GM18505 (cell line): ENCODE results near the gene GPR89B.
"Not testable (repeated sequence)": the region's sequence is repeated elsewhere in the genome, so short reads cannot be mapped to it uniquely, and the experiment has no call there.

Experiments used
- ATAC-seq: cut with Tn5 transposase; IDR thresholded peaks from one replicate; pipeline ENCODE4 v1.9.1; 2021; ENCODE audit not compliant: unreplicated experiment
- POLR2A ChIP-seq: IDR thresholded peaks from 4 replicates; pipeline ENCODE4 v1.6.1; 2011; ENCODE audit warnings: borderline replicate concordance; ENCODE audit not compliant: insufficient read depth, insufficient read length; ENCODE audit errors: extremely low read depth

The GPR89B gene

DNA sequence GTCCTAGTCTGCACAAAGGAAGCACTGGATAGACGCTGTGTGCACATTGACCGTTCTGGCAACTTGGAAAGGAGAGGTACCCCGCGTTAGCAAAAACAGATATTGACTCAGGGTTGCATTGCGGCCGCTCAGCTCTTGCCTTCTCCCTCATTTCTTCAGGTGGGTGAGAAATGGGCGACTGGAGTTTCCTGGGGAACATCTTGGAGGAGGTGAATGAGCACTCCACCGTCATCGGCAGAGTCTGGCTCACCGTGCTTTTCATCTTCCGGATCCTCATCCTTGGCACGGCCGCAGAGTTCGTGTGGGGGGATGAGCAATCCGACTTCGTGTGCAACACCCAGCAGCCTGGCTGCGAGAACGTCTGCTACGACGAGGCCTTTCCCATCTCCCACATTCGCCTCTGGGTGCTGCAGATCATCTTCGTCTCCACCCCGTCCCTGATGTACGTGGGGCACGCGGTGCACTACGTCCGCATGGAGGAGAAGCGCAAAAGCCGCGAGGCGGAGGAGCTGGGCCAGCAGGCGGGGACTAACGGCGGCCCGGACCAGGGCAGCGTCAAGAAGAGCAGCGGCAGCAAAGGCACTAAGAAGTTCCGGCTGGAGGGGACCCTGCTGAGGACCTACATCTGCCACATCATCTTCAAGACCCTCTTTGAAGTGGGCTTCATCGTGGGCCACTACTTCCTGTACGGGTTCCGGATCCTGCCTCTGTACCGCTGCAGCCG, 20.3 kb upstream of the GPR89B start:
- TF ChIP-seq POLR2A: no peak
- ATAC-seq: no peak

GRCh38 chr1:147912553-147912952, 15.7 kb upstream of the GPR89B start:
- TF ChIP-seq POLR2A: no peak
- no peak for ATAC-seq

GRCh38 chr1:147913362-147913942, 14.8 kb upstream of the GPR89B start:
- no peak for ATAC-seq
- TF ChIP-seq POLR2A: no peak

DNA sequence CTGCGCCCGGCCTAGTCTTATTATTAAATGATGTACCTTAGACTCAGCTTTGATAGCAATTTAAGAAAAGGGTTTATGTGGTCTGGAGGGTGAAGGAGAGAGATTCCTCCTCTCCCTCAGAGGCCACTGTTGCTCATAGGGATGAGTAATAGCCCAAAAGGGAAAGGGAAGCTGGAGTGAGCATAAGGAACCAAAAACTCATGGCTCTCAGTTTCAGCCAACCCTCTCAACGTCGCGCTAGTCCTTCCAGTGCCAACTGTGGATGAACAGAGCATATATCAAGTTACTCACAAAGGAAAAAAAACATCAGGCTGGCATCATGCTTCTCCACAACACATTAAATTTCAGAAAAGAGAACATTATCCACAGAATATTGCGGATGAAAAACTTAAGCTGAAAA, 8.3 kb upstream of the GPR89B start:
- no peak for TF ChIP-seq POLR2A
- no peak for ATAC-seq

GRCh38 chr1:147924813-147925212, 3.4 kb upstream of the GPR89B start:
- ATAC-seq: no peak

GRCh38 chr1:147927215-147927614, 1.0 kb upstream of the GPR89B start:
- not testable (repeated sequence) for ATAC-seq

More at GRCh38 chr1:147924813-147925212, 3.4 kb upstream of the GPR89B start:
- TF ChIP-seq POLR2A: no peak

- not testable (repeated sequence) for ATAC-seq
These were observed 531 bp upstream of the GPR89B start for GRCh38 chr1:147927689-147928088.

- not testable (repeated sequence) for ATAC-seq
These were observed 2.9 kb downstream of the GPR89B start for GRCh38 chr1:147931137-147931536.

DNA sequence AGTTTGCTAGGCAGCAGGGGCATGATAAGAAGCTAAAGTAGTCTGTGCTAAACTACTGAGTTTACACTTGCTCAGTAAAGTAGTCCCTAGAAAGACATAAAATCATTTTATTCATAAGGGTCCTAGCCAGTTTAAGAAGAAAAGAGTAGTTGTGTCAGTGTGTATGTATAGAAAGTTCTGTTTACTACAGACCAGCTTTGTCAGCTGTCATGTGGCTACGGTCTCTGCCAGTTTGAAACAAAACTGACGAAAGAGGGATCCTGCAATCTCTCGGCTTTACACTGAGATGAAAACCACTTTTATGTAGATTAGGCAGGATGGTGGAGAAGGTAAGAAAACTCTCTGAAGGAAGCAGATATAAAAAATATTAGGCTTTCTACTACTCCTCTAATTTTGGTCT, 7.1 kb downstream of the GPR89B start:
- ATAC-seq: not testable (repeated sequence)

DNA sequence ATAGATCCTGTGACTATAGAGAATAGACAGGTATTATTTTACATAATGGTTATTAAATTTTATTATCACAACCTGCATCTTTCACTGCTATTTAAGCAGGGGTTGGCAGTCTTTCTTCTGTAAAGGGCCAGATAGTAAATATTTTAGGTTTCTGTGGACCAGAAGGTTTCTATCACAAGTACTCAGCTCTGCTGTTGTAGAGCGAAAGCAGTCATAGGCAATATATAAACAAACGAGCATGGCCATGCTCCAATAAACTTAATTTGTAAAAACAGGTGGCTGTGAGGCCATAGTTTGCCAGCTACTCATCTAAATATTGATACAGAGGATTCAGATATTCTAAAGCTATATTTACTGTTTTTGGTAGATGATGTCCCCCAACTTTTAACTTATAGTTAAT, 12.2 kb downstream of the GPR89B start:
- ATAC-seq: not testable (repeated sequence)

DNA sequence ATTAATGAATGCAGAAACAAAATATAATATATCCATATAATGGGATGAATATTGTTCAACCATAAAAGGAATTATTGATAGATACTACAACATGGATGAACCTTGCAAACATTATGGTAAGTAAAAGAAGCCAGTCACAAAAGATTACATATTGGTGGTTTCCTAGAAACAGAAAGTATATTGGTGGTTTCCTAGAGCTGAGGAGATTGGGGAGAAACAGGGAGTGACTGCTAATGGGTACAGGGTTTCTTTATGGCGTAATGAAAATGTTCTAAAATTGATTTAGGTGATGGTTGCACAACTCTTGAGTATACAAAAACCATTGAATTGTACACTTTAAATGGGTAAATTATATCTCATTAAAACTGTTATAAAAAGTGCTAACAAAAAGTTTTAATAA, 14.3 kb downstream of the GPR89B start:
- ATAC-seq: not testable (repeated sequence)

DNA sequence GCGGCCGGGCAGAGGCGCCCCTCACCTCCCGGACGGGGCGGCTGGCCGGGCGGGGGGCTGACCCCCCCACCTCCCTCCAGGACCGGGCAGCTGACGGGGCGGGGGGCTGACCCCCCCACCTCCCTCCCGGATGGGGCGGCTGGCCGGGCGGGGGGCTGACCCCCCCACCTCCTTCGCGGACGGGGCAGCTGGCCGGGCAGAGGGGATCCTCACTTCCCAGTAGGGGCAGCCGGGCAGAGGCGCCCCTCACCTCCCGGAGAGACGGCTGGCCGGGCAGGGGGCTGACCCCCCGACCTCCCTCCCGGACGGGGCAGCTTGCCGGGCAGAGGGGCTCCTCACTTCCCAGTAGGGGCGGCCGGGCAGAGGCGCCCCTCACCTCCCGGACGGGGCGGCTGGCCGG, 21.3 kb downstream of the GPR89B start:
- not testable (repeated sequence) for ATAC-seq

DNA sequence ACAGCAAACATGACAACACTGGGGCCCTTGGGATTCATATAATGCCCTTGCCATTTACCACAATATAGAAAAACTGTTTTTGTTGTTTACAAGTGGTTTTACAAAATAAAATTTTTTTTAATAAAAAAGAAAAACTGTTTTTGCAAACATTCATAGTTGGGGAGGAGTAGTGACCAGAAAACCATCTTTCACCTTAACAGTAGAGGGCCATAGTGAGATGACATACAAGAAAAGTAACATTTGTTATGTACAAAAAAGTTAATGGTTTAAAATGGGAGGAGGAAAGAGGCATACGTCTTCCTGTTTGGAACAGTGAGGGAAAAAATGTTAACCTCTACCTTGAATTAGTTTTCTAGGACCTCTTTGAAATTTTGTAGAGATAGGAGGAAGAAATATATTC, 30.7 kb downstream of the GPR89B start:
- not testable (repeated sequence) for ATAC-seq

DNA sequence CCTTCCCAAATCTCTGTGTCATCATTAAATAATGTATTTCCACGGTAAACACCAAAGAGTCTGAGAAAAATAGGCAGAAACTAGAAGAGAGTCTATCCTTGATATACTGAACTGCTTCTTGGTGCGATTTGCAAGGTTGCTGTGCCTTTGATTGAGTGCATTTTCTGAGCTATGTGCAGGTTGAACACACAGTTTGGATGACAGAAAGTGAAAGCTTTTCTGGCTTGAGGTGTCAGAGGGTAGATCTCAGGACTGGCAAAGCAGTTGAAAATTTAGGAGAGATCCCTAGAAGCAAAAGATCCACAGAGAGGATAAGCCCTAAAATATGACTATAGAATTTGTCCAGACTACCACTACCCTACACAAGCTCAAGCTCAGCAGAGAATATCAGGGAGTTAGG, 31.5 kb downstream of the GPR89B start:
- not testable (repeated sequence) for ATAC-seq

GRCh38 chr1:147964575-147964974, 36.4 kb downstream of the GPR89B start:
- not testable (repeated sequence) for ATAC-seq

DNA sequence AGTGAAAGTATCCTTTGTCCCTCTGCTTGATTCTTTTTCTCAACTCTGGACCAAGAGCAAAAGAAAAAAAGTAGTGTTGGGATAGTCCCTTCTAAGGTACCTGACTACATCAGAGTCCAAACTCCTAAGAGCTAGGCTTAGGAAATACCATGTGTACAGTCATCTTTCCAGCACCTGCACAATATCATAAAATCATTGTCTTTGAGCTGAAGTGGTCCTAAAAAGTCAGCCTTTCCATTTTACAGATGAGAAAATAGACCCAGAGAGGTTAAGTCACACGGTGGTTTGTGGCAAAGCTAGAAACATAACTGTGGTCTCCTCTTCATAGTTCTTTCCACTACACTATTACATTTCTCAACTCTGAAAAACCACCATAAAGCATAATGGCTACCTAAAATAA, 38.4 kb downstream of the GPR89B start:
- ATAC-seq: not testable (repeated sequence)

- ATAC-seq: not testable (repeated sequence)
These were observed 50.9 kb downstream of the GPR89B start for GRCh38 chr1:147978896-147979651.

DNA sequence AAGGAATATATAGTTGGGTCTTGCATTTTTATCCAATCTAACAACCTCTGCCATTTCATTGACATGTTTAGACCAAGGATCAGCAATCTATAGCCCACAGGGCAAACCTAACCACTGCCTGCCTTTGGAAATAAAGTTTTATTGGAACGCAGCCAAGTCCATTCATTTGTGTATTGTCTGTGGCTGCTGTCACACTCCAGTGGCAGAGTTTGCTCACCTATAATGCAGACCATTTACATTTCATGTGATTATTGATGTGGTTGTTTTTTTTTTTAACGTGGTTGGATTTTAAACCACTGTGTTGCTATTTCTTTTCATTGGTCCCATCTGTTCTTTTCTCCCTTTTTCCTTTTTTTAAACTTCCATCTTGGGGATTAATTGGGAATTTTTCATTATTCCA, 57.2 kb downstream of the GPR89B start:
- ATAC-seq: not testable (repeated sequence)

- ATAC-seq: not testable (repeated sequence)
These were observed 59.7 kb downstream of the GPR89B start for GRCh38 chr1:147987893-147988292.

DNA sequence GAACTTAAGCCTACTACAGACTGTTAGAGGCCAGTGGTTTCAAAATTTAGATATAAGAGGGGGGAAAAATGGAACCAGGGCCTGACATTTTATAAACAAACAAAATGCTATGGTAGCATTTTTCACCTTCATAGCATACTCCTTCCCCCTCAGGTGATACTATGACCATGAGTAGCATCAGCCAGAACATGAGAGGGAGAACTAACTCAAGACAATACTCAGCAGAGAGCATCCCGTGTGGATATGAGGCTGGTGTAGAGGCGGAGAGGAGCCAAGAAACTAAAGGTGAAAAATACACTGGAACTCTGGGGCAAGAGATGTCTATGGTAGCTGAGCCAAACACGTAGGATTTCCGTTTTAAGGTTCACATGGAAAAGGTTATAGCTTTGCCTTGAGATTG, 64.7 kb downstream of the GPR89B start:
- ATAC-seq: not testable (repeated sequence)
